GM21717 (cell line): ENCODE measurements around the gene USP35.

Experiments
- ATAC-seq: cut with Tn5 transposase; IDR thresholded peaks from one replicate; pipeline ENCODE4 v1.9.1; 2021; ENCODE audit warnings: mild to moderate bottlenecking, moderate library complexity; ENCODE audit not compliant: unreplicated experiment

Gene USP35

DNA sequence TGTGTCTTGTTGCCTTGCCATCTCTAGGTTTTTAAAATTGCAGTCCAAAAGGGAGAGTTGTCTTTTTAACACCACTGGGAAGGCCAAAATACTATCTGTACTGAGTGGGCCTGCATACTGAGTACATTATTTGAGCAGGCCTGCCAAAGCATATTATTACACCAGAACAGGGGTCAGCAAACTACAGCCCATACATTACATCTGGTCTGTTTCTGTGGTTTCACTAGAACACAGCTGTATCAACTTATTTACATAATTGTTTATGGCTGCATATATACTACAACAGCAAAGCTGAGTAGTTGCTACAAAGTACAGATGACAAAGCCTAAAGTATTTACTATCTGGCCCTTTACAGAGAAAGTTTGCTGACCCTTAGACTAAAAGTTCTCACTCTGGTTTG, 74.0 kb downstream of the USP35 start:
- no peak for ATAC-seq
